Measurements from ENCODE around the gene DPH3. TPM values are rescaled to one million over a fixed set of nuclear protein-coding genes. Genes with fewer than 3 reads are reported as not detected.

The DPH3 gene
- polyA plus RNA-seq: 17.4 to 36.7 TPM (median 23.4 TPM) in 3 replicates
- 11.6 TPM for polyA plus RNA-seq (2011; ENCODE audit: low read depth)
- 17.2 and 38.1 TPM in 2 replicates for polyA plus RNA-seq (2011; cell fraction: cytosol; rRNA removed)
- 5.2 and 7.8 TPM in 2 replicates for polyA plus RNA-seq (2011; cell fraction: nucleus; rRNA removed)
- 26.0 and 33.8 TPM in 2 replicates for polyA plus RNA-seq (2012; ENCODE audit: low replicate concordance)
- 6.3 to 13.6 TPM (median 12.1 TPM) in 3 replicates for polyA minus RNA-seq
- polyA minus RNA-seq (2011; cell fraction: cytosol; rRNA and poly(A)+ RNA removed): 21.5 TPM
- polyA minus RNA-seq (2011; cell fraction: nucleus; rRNA and poly(A)+ RNA removed): 2.8 and 4.3 TPM in 2 replicates

- Histone ChIP-seq H3K4me3 (ENCODE audit: control insufficient read depth in 2 of 3, extremely low read depth in 1 of 3, insufficient read depth in 2 of 3, low read depth in 1 of 3, low read length in 3 of 3) (peak within 1 kb of the TSS; percentile 83 to 91 (median 87)), H2AFZ (ENCODE audit: control insufficient read depth, low read length) (peak within 1 kb of the TSS; percentile 97), H3K27ac (ENCODE audit: control insufficient read depth, insufficient read depth, low read length) (peak within 1 kb of the TSS; percentile 86), H3K9me3 (ENCODE audit: control insufficient read depth, low read depth, low read length) (no peaks in the 10 kb centered on the region), H3K79me2 (ENCODE audit: control insufficient read depth, insufficient read depth, low read length) (peaks cover 63% of the 10 kb centered on the region), H3K4me1 (ENCODE audit: control insufficient read depth, extremely low read depth, insufficient read depth, low read length) (peaks cover 23% of the 10 kb centered on the region), H3K36me3 (ENCODE audit: control insufficient read depth in 2 of 2, extremely low read depth in 1 of 2, insufficient read depth in 2 of 2, low read length in 2 of 2) (peaks cover 7 to 15% of the 10 kb centered on the region in 2 experiments), H3K9me1 (ENCODE audit: control insufficient read depth, extremely low read depth, insufficient read depth, low read length) (no peaks in the 10 kb centered on the region), H3K4me2 (ENCODE audit: control insufficient read depth, extremely low read depth, insufficient read depth, low read depth, low read length) (peak within 1 kb of the TSS; percentile 94), H3K27me3 (ENCODE audit: control insufficient read depth, extremely low read depth, insufficient read depth, low read length) (no peaks in the 10 kb centered on the region), H4K20me1 (ENCODE audit: control insufficient read depth, extremely low read depth, insufficient read depth, low read length) (no peaks in the 10 kb centered on the region), H3K9ac (ENCODE audit: control insufficient read depth, extremely low read depth, insufficient read depth, low read length) (peak within 1 kb of the TSS; percentile 93)
- TF ChIP-seq CTCF (optimal IDR thresholded peaks at IDR 0.05 in 1 of 3, IDR thresholded peaks at IDR 0.05 in 1 of 3, conservative IDR thresholded peaks at IDR 0.05 in 1 of 3; ENCODE audit: extremely low read depth in 1 of 3, insufficient read depth in 2 of 3, low read length in 3 of 3) (no peak), EZH2 (IDR thresholded peaks at IDR 0.05; ENCODE audit: low read length) (no peak)
- DNase-seq (ENCODE audit: low read depth, low spot score) (peak; percentile 86), FAIRE-seq (peak; percentile 61)
- dilution Hi-C loops (cut with MboI; ENCODE audit: extremely low pct_ligation_motif_present, low sequenced_read_pairs): no loop called here
These were observed at the start of gene DPH3, which contains the start of gene OXNAD1 for GRCh38 chr3:16264708-16265454. Gene DPH3 (minus strand): TSS chr3:16264943. CDS start chr3:16264876, 67 bp downstream. Gene OXNAD1 (plus strand): TSS chr3:16265212. CDS start chr3:16270953, 5,741 bp downstream.

GRCh38 chr3:16313886-16314645 is 49.3 kb upstream of the DPH3 start:
- Histone ChIP-seq H3K4me1 (ENCODE audit: control insufficient read depth, extremely low read depth, insufficient read depth, low read length) (peaks cover 11% of the 10 kb centered on the region), H3K4me3 (ENCODE audit: control insufficient read depth in 2 of 3, extremely low read depth in 1 of 3, insufficient read depth in 2 of 3, low read depth in 1 of 3, low read length in 3 of 3) (no peak overlapping the region), H4K20me1 (ENCODE audit: control insufficient read depth, extremely low read depth, insufficient read depth, low read length) (no peaks in the 10 kb centered on the region), H3K27me3 (ENCODE audit: control insufficient read depth, extremely low read depth, insufficient read depth, low read length) (no peaks in the 10 kb centered on the region), H3K36me3 (ENCODE audit: control insufficient read depth in 2 of 2, extremely low read depth in 1 of 2, insufficient read depth in 2 of 2, low read length in 2 of 2) (peaks cover 12 to 18% of the 10 kb centered on the region in 2 experiments), H3K79me2 (ENCODE audit: control insufficient read depth, insufficient read depth, low read length) (no peaks in the 10 kb centered on the region), H3K9me3 (ENCODE audit: control insufficient read depth, low read depth, low read length) (no peaks in the 10 kb centered on the region), H3K4me2 (ENCODE audit: control insufficient read depth, extremely low read depth, insufficient read depth, low read depth, low read length) (no peak overlapping the region), H3K27ac (ENCODE audit: control insufficient read depth, insufficient read depth, low read length) (no peak overlapping the region), H3K9ac (ENCODE audit: control insufficient read depth, extremely low read depth, insufficient read depth, low read length) (no peak overlapping the region), H3K9me1 (ENCODE audit: control insufficient read depth, extremely low read depth, insufficient read depth, low read length) (no peaks in the 10 kb centered on the region), H2AFZ (ENCODE audit: control insufficient read depth, low read length) (no peak overlapping the region)
- no peak for DNase-seq (ENCODE audit: low read depth, low spot score)
- no peak for FAIRE-seq
- TF ChIP-seq EZH2 (IDR thresholded peaks at IDR 0.05; ENCODE audit: low read length) (no peak), CTCF (optimal IDR thresholded peaks at IDR 0.05 in 1 of 3, IDR thresholded peaks at IDR 0.05 in 1 of 3, conservative IDR thresholded peaks at IDR 0.05 in 1 of 3; ENCODE audit: extremely low read depth in 1 of 3, insufficient read depth in 2 of 3, low read length in 3 of 3) (no peak)
- dilution Hi-C loops (cut with MboI; ENCODE audit: extremely low pct_ligation_motif_present, low sequenced_read_pairs): no loop called here
